Measurements from ENCODE around the gene ZNF724.

DNA sequence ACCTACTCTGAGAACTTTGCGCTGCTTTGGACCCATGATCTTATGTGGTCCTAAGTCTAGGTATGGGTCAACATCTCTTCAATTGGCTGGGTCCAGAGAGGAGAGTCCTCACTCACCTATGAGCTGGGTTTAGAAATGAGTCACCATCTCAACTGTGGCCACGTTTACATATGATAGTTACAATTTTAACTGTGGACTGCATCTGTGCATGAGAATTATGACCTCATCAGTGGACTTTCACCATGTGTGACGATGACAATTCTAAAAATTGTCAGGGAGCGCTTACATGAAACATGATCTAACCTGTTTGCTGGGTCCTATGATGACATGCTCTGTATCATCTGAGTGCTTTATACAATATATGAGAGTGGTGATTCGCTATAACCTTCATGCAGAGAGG lies 12.7 kb upstream of the ZNF724 start:
- no peak for TF ChIP-seq CTCF (IDR thresholded peaks at IDR 0.05)
- no peak for TF ChIP-seq POLR2AphosphoS5 (IDR thresholded peaks at IDR 0.05)
